IMR-90 (cell line): ENCODE measurements around the gene PSMA3.

Source experiments
- BHLHE40 ChIP-seq: fragments of 150-350 bp; IDR thresholded peaks from 2 replicates; pipeline ENCODE4 v1.6.1; 2016; ENCODE audit warnings: mild to moderate bottlenecking, low read depth, low read length
- CEBPB ChIP-seq: IDR thresholded peaks from 2 replicates; pipeline ENCODE4 v1.6.1; 2012; ENCODE audit warnings: low read depth, low read length, improper control_type of control experiment
- ELK1 ChIP-seq: fragments of 150-350 bp; IDR thresholded peaks from 2 replicates; pipeline ENCODE4 v1.6.1; 2016; ENCODE audit warnings: low read depth, mild to moderate bottlenecking, low read length, moderate library complexity, borderline replicate concordance
- MAFK ChIP-seq: IDR thresholded peaks from 2 replicates; pipeline ENCODE4 v1.6.1; 2012; ENCODE audit warnings: low read depth, low read length, improper control_type of control experiment
- MAZ ChIP-seq: IDR thresholded peaks from 2 replicates; pipeline ENCODE4 v1.6.1; 2012; ENCODE audit warnings: low read depth, mild to moderate bottlenecking, low read length, improper control_type of control experiment, moderate library complexity, borderline replicate concordance
- MXI1 ChIP-seq: IDR thresholded peaks from 2 replicates; pipeline ENCODE4 v1.6.1; 2012; ENCODE audit warnings: low read depth, mild to moderate bottlenecking, low read length, moderate library complexity, borderline replicate concordance
- NFE2L2 ChIP-seq: fragments of 150-350 bp; IDR thresholded peaks from 2 replicates; pipeline ENCODE4 v1.6.1; 2016; ENCODE audit warnings: low read depth, mild to moderate bottlenecking, low read length
- POLR2A ChIP-seq: IDR thresholded peaks from 2 replicates; pipeline ENCODE4 v1.6.1; 2012; ENCODE audit warnings: mild to moderate bottlenecking, low read depth, low read length
- RAD21 ChIP-seq: IDR thresholded peaks from 2 replicates; pipeline ENCODE4 v1.6.1; 2012; ENCODE audit warnings: low read length, improper control_type of control experiment
- RCOR1 ChIP-seq: IDR thresholded peaks from 2 replicates; pipeline ENCODE4 v1.6.1; 2012; ENCODE audit warnings: mild to moderate bottlenecking, low read length, improper control_type of control experiment; ENCODE audit not compliant: insufficient replicate concordance
- RFX5 ChIP-seq: IDR thresholded peaks from 2 replicates; pipeline ENCODE4 v1.8.0; 2012; ENCODE audit warnings: low read depth, mild to moderate bottlenecking, low read length, moderate library complexity
- SMC3 ChIP-seq: fragments of 150-350 bp; IDR thresholded peaks from 2 replicates; pipeline ENCODE4 v1.6.1; 2016; ENCODE audit warnings: low read depth, mild to moderate bottlenecking, antibody characterized with exemption, low read length, moderate library complexity
- USF2 ChIP-seq: fragments of 150-350 bp; IDR thresholded peaks from 2 replicates; pipeline ENCODE4 v1.6.1; 2017; ENCODE audit warnings: mild to moderate bottlenecking, antibody characterized with exemption, low read length, low read depth
- TF ChIP-seq, protein P1 (sequence below): conservative IDR thresholded peaks from 2 replicates; pipeline ENCODE4 v1.5.1; 2012; ENCODE audit warnings: mild to moderate bottlenecking, low read depth, low read length, improper control_type of control experiment

- no peak for TF ChIP-seq POLR2A
- TF ChIP-seq, protein P1, sequence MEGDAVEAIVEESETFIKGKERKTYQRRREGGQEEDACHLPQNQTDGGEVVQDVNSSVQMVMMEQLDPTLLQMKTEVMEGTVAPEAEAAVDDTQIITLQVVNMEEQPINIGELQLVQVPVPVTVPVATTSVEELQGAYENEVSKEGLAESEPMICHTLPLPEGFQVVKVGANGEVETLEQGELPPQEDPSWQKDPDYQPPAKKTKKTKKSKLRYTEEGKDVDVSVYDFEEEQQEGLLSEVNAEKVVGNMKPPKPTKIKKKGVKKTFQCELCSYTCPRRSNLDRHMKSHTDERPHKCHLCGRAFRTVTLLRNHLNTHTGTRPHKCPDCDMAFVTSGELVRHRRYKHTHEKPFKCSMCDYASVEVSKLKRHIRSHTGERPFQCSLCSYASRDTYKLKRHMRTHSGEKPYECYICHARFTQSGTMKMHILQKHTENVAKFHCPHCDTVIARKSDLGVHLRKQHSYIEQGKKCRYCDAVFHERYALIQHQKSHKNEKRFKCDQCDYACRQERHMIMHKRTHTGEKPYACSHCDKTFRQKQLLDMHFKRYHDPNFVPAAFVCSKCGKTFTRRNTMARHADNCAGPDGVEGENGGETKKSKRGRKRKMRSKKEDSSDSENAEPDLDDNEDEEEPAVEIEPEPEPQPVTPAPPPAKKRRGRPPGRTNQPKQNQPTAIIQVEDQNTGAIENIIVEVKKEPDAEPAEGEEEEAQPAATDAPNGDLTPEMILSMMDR, result no peak
- TF ChIP-seq CEBPB, result no peak
- TF ChIP-seq RAD21, result no peak
- TF ChIP-seq USF2, result no peak
- TF ChIP-seq RFX5, result no peak
- peak; percentile 39; the same call in 1 of the 2 replicates for TF ChIP-seq MAFK
- no peak for TF ChIP-seq BHLHE40
- no peak for TF ChIP-seq ELK1
- TF ChIP-seq MAZ, result no peak
- no peak for TF ChIP-seq MXI1
- TF ChIP-seq SMC3, result no peak
- no peak for TF ChIP-seq RCOR1
- TF ChIP-seq NFE2L2, result no peak
These were observed 36.5 kb downstream of the PSMA3 start for GRCh38 chr14:58280954-58281787.
